K562 (cell line): ENCODE data around the gene SUMO3. TPM values are rescaled to one million over a fixed set of nuclear protein-coding genes. Genes with fewer than 3 reads are reported as not detected.

Source experiments
- KDM1A ChIP-seq, 2 experiments: fragments of 450-650 bp; IDR thresholded peaks; 2 replicates each; pipeline ENCODE4 v1.6.1; 2016; ENCODE audit warnings: mild to moderate bottlenecking in 2 of 2
- LEF1 ChIP-seq: fragments of 450-650 bp; IDR thresholded peaks from 2 replicates; pipeline ENCODE4 v1.6.1; 2016; ENCODE audit warnings: mild to moderate bottlenecking
- NFRKB ChIP-seq: fragments of 450-650 bp; IDR thresholded peaks from 2 replicates; pipeline ENCODE4 v1.6.1; 2016; ENCODE audit warnings: low read depth
- SETDB1 ChIP-seq: IDR thresholded peaks from one replicate; pipeline ENCODE4 v1.6.1; 2012; ENCODE audit warnings: low read length, control low read depth, inconsistent platforms
- SLC30A9 ChIP-seq: fragments of 250-450 bp; sonication (Bioruptor Pico); IDR thresholded peaks from 2 replicates; pipeline ENCODE4 v1.8.0; 2022; ENCODE audit warnings: mild to moderate bottlenecking, moderate library complexity
- TEAD2 ChIP-seq: fragments of 450-650 bp; IDR thresholded peaks from 2 replicates; pipeline ENCODE4 v1.6.1; 2016; ENCODE audit warnings: missing genetic modification characterization, control low read depth, missing compliant biosample characterization
- ZNF707 ChIP-seq: fragments of 250-450 bp; sonication (Bioruptor Pico); conservative IDR thresholded peaks from 2 replicates; pipeline ENCODE4 v1.8.0; 2022; ENCODE audit warnings: inconsistent platforms, mild to moderate bottlenecking, moderate library complexity
- polyA plus RNA-seq, 8 experiments: library from polyadenylated mRNA; depleted of rRNA in 4 of 8; stranded (reverse) in 5 of 8; unstranded in 3 of 8; fragments of >200 nt; fragmentation: Nextera tagmentation in 2 of 8; fragmentation: Illumina TruSeq in 1 of 8; extraction: Ambion mirVana in 2 of 8; extraction: Trizol in 1 of 8; gene quantifications; 2 replicates each; pipeline versions ENCODE4 v1.2.1 to v1.2.3, GENCODE V29; 2011 to 2014; ENCODE audit warnings: inconsistent platforms in 1 of 8, missing spikeins in 1 of 8
- total RNA-seq, 7 experiments: library from RNA; depleted of rRNA in 6 of 7; stranded (reverse); fragments of >200 nt in 6 of 7; fragmentation: Illumina TruSeq in 2 of 7; extraction: Trizol in 2 of 7; gene quantifications; 2 replicates each; pipeline versions ENCODE4 v1.2.1 to v1.2.3, GENCODE V29; 2011 to 2021; ENCODE audit warnings: low replicate concordance in 1 of 7
- TF ChIP-seq, protein P1 (sequence below): sonication (generic); formaldehyde crosslinking; IDR thresholded peaks from 2 replicates; pipeline ENCODE4 v1.8.0; 2022; ENCODE audit warnings: missing genetic modification reagents, mild to moderate bottlenecking, moderate library complexity, borderline replicate concordance
- TF ChIP-seq, protein P2 (sequence below): conservative IDR thresholded peaks from 2 replicates; pipeline ENCODE4 v1.6.1; 2011; ENCODE audit warnings: low read depth, mild to moderate bottlenecking, low read length; ENCODE audit not compliant: control insufficient read depth

Gene SUMO3
- total and polyA plus RNA-seq, 9 of the 15 experiments (the other 6 are each of a cell fraction or from before 2014, with no cell fraction given): 13.9 to 143 (median 113) TPM

GRCh38 chr21:44836666-44837471 lies 19.0 kb upstream of the SUMO3 start (continued):
- TF ChIP-seq, protein P1, sequence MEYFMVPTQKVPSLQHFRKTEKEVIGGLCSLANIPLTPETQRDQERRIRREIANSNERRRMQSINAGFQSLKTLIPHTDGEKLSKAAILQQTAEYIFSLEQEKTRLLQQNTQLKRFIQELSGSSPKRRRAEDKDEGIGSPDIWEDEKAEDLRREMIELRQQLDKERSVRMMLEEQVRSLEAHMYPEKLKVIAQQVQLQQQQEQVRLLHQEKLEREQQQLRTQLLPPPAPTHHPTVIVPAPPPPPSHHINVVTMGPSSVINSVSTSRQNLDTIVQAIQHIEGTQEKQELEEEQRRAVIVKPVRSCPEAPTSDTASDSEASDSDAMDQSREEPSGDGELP (CRISPR knock-in tag): peak; percentile 30; the same call in 1 of the 2 replicates
- TF ChIP-seq SETDB1 (peak; percentile 11), TEAD2 (0 out of 2 replicates have a peak, but pooled peaks have one; percentile 52), SLC30A9 (CRISPR knock-in tag) (no peak), ZNF707 (CRISPR knock-in tag) (no peak), LEF1 (peak; percentile 76; the same call in 1 of the 2 replicates), NFRKB (no peak), KDM1A (IDR thresholded peaks at IDR 0.05) (no peak)
- TF ChIP-seq, protein P2, sequence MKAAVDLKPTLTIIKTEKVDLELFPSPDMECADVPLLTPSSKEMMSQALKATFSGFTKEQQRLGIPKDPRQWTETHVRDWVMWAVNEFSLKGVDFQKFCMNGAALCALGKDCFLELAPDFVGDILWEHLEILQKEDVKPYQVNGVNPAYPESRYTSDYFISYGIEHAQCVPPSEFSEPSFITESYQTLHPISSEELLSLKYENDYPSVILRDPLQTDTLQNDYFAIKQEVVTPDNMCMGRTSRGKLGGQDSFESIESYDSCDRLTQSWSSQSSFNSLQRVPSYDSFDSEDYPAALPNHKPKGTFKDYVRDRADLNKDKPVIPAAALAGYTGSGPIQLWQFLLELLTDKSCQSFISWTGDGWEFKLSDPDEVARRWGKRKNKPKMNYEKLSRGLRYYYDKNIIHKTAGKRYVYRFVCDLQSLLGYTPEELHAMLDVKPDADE: 0 out of 2 replicates have a peak, but pooled peaks have one; percentile 26
